Endometrial microvascular endothelial cells (primary cell): ENCODE data around the gene CRYBG1. TPM values are rescaled to one million over a fixed set of nuclear protein-coding genes. Genes with fewer than 3 reads are reported as not detected.
"Not testable (repeated sequence)": the region's sequence is repeated elsewhere in the genome, so short reads cannot be mapped to it uniquely, and the experiment has no call there.

Experiments used
- in situ Hi-C: cut with HindIII; loops from 2 replicates; pipeline ENCODE4 v1.10.0; 2017; ENCODE audit warnings: low sequenced_read_pairs, low pct_unique_long_range_greater_than_20kb; ENCODE audit errors: inconsistent ontology term
- total RNA-seq: library from RNA; depleted of rRNA; stranded (reverse); fragments of >200 nt; gene quantifications from one replicate; pipeline ENCODE4 v1.2.3, GENCODE V29; 2015; ENCODE audit errors: inconsistent ontology term

CRYBG1 gene
- total RNA-seq, 1 donor from 2014 or later, result 45.6 TPM

DNA sequence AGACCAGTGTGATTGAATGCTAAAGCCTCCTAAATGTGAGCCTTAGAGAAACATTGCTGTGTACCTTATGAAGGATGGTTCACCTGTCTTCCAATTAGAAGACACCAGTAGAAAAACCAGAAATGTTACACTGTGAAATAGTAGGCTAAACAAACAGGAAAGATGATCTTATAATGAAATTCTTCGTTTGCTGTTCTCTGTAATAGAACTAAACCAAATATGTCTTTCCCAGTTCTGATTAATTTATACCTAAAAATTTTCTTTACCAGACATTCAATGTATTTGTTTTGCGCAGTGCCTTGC, 154.0 kb downstream of the CRYBG1 start:
- in situ Hi-C loops, result no loop called here

DNA sequence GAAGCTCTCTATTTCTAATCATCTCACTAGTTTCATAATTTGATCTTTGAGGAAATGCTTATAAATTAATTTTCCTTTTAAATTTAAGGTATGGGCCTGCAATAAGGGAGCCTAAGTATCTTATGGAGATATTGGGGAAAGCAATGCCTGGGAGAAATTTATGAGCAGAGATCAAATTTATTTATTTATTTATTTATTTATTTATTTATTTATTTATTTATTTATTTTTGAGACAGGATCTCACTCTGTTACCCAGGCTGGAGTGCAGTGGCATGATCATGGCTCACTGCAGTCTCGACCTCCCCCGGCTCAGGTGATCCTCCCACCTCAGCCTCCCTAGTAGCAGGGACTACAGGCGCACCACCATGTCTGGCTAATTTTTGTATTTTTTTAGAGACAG, 155.1 kb downstream of the CRYBG1 start:
- in situ Hi-C loops, result not testable (repeated sequence)

- in situ Hi-C loops, result no loop called here
These were observed 156.1 kb downstream of the CRYBG1 start for GRCh38 chr6:106516616-106517015.

GRCh38 chr6:106517706-106518105, 157.2 kb downstream of the CRYBG1 start:
- in situ Hi-C loops, result no loop called here

DNA sequence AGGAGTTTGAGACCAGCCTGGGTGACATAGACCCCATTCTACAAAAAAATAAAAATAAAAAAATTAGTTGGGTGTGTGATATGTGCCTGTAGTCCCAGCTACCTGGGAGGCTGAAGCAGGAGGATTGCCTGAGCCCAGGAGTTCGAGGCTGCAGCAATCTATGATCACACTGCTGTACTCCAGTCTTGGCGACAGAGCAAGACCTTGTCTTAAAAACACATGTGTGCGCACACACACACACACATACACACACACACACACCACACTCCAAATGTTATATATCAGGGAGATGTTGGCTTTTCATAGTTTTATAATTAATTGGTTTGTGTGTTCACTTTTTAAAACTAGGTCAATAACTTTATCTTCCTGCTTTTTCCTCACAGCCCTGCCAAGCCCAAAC, 158.2 kb downstream of the CRYBG1 start:
- in situ Hi-C loops, result no loop called here

- in situ Hi-C loops, result no loop called here
These were observed 159.2 kb downstream of the CRYBG1 start for GRCh38 chr6:106519460-106520394.

DNA sequence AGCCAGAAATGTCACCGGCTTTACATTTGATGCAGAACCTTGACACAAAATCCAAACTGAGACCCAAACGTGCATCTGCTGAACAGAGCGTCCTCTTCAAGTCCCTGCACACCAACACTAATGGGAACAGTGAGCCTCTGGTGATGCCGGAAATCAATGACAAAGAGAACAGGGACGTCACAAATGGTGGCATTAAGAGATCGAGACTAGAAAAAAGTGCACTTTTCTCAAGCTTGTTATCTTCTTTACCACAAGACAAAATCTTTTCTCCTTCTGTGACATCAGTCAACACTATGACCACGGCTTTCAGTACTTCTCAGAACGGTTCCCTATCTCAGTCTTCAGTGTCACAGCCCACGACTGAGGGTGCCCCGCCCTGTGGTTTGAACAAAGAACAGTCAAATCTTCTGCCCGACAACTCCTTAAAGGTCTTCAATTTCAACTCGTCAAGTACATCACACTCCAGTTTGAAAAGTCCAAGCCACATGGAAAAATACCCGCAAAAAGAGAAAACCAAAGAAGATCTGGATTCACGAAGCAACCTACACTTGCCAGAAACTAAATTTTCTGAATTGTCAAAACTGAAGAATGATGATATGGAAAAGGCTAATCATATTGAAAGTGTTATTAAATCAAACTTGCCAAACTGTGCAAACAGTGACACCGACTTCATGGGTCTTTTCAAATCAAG, 160.3 kb downstream of the CRYBG1 start:
- in situ Hi-C loops, result no loop called here

GRCh38 chr6:106522562-106523250, 162.2 kb downstream of the CRYBG1 start:
- in situ Hi-C loops, result no loop called here

GRCh38 chr6:106525107-106525881, 164.8 kb downstream of the CRYBG1 start:
- in situ Hi-C loops, result no loop called here

- in situ Hi-C loops, result no loop called here
These were observed 165.4 kb downstream of the CRYBG1 start for GRCh38 chr6:106525882-106526275.

DNA sequence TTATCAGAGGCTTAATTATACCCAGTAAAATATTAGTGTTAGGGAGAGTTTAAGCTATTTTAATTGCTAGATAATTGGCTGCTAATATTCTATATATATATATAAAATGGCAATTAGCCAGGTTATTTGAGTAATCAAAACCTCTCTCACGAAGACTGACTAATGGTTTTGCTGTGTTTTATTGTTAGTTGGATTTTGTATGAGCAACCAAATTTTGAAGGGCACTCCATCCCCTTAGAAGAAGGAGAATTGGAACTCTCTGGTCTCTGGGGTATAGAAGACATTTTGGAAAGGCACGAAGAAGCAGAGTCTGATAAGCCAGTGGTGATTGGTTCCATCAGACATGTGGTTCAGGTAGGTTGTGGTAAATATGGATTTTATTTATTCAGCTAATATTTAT, 166.6 kb downstream of the CRYBG1 start:
- in situ Hi-C loops, result no loop called here

DNA sequence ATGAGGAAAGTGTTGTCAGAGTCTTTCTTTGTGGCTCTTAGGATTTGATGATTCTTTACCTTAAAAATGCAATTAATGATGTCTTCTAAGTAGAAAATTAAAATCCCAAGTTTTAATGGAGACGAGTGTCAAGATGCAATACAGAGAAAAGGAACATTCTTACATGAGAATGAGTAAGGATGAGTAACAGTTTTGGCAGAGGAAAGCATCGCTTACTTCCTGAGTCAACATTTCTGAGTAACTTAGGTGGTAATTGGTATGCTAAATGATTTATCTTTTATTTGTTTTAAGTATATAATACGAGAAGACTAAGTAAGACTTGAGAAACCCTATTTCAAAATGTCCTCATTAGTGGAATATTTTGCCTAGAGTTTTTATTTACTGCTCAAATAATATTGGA, 167.5 kb downstream of the CRYBG1 start:
- in situ Hi-C loops, result no loop called here

DNA sequence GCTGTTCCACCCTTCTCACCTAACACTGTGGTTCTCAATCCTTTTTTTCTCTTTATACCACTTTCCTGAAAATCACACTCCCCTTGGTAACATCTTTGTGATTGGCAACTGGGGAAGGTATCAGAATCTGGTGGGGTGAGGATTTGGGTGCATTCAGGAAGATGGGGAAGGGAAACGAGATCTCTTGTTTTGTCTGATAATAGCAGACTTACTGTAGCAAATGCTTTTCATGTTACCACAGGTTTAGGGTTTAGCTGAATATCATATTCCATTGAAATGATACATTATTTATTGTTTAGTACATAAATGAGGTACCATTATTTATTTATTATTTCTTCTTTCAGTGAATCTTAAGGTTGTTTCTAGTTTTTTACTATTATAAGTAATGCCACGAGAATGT, 168.0 kb downstream of the CRYBG1 start:
- in situ Hi-C loops, result no loop called here

GRCh38 chr6:106529438-106529837, 168.9 kb downstream of the CRYBG1 start:
- in situ Hi-C loops, result no loop called here

DNA sequence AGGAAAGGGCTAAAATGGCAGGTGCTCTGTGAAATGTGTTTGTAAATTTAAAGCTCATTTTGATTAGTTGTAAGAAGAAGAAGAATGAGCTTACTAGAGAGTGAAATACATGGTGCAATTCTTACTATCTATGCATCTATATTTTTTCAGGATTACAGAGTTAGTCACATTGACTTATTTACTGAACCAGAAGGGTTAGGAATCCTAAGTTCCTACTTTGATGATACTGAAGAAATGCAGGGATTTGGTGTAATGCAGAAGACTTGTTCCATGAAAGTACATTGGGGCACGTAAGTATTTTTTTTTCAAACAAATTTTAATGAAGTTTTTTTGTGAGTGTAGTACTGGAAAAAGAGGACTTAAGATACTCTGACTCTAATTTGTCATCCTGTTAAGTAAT, 169.5 kb downstream of the CRYBG1 start:
- in situ Hi-C loops, result no loop called here

DNA sequence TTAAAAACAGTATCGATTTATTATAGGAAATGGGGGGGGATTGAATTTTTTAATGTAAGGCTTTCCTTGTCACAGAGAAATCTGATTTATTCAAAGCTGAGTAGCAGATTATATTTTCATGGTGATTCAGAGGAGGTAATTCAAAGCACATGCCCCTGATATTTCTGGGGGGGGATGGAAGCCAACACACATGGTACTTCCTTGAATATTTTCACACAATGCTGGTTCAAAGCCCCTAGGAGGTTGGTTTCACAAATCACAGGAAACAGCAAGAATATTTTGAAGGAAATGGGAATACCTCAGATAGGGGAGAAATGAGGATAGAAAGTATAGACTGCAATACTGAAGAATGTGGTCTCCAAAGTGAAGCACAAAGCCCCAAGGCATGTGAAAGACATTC, 170.0 kb downstream of the CRYBG1 start:
- in situ Hi-C loops, result no loop called here

GRCh38 chr6:106533054-106533453, 172.5 kb downstream of the CRYBG1 start:
- in situ Hi-C loops, result no loop called here

- in situ Hi-C loops, result no loop called here
These were observed 173.5 kb downstream of the CRYBG1 start for GRCh38 chr6:106534004-106534403.

DNA sequence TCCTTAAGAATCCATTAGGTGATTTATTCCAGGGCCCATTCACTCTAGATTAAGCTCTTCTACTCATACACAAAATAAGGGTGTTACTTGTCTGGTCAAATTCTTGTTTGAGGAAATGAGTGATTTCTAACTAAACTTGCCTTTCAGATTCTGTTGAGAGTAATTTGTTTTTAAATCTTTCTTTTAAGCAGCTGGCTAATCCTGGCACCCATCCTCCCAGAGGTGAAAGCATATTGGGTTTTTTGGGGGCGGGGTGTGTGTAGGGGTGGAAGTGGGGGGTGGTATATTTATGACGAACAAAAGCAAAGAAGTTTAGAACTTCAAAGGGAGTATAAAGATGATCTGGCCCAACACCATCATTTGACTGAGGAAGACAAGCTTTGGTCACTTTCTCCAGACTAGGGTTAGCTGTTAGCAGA, 174.1 kb downstream of the CRYBG1 start:
- in situ Hi-C loops, result no loop called here
